GM18507 (cell line): ENCODE data around the gene GPRC6A.
"Not testable (repeated sequence)": the region's sequence is repeated elsewhere in the genome, so short reads cannot be mapped to it uniquely, and the experiment has no call there.

Experiments used
- DNase-seq: peaks from one replicate; pipeline ENCODE4 v3.0.0; 2011; ENCODE audit warnings: low read depth; ENCODE audit not compliant: insufficient read length; ENCODE audit errors: extremely low spot score
- FAIRE-seq: peaks from 2 replicates; lab custom pipeline; 2011; peaks lifted over from hg19 to GRCh38; lab: Jason Lieb, UNC

GPRC6A gene, protein sequence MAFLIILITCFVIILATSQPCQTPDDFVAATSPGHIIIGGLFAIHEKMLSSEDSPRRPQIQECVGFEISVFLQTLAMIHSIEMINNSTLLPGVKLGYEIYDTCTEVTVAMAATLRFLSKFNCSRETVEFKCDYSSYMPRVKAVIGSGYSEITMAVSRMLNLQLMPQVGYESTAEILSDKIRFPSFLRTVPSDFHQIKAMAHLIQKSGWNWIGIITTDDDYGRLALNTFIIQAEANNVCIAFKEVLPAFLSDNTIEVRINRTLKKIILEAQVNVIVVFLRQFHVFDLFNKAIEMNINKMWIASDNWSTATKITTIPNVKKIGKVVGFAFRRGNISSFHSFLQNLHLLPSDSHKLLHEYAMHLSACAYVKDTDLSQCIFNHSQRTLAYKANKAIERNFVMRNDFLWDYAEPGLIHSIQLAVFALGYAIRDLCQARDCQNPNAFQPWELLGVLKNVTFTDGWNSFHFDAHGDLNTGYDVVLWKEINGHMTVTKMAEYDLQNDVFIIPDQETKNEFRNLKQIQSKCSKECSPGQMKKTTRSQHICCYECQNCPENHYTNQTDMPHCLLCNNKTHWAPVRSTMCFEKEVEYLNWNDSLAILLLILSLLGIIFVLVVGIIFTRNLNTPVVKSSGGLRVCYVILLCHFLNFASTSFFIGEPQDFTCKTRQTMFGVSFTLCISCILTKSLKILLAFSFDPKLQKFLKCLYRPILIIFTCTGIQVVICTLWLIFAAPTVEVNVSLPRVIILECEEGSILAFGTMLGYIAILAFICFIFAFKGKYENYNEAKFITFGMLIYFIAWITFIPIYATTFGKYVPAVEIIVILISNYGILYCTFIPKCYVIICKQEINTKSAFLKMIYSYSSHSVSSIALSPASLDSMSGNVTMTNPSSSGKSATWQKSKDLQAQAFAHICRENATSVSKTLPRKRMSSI

GRCh38 chr6:116828983-116829382 is at the start of gene GPRC6A:
GPRC6A (minus strand) TSS chr6:116829083; CDS start chr6:116829013, 70 bp downstream.
- FAIRE-seq (no peak), DNase-seq (no peak)

GRCh38 chr6:116877743-116878142 is 48.9 kb upstream of the GPRC6A start:
- DNase-seq, result no peak
- no peak for FAIRE-seq

- FAIRE-seq (no peak), DNase-seq (no peak)
Measured at GRCh38 chr6:116876635-116877611, 48.0 kb upstream of the GPRC6A start, which contains the start of gene RFX6. RFX6 (plus strand) TSS chr6:116877242; CDS start chr6:116877276, 34 bp downstream.

- DNase-seq (no peak), FAIRE-seq (no peak)
Measured at GRCh38 chr6:116876107-116876506, 47.2 kb upstream of the GPRC6A start.

DNA sequence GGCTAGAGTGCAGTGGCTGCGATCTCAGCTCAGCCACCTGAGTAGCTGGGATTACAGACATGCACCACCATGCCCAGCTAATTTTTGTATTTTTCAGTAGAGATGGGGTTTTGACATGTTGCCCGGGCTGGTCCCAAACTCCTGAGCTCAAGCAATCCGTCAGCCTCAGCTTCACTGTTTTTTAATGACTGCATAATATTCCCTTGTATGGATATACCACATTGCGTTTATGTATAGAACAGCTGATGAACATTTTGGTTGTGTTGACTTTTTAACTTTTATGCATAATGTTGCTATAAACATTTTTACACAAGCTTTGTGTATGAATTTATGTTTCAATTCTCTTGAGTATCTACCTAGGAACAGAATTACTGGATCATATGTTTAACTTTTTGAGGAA is 43.9 kb upstream of the GPRC6A start:
- no peak for DNase-seq
- no peak for FAIRE-seq

- no peak for DNase-seq
- peak; percentile 56 for FAIRE-seq
Measured at GRCh38 chr6:116866281-116866871, 37.5 kb upstream of the GPRC6A start.

DNA sequence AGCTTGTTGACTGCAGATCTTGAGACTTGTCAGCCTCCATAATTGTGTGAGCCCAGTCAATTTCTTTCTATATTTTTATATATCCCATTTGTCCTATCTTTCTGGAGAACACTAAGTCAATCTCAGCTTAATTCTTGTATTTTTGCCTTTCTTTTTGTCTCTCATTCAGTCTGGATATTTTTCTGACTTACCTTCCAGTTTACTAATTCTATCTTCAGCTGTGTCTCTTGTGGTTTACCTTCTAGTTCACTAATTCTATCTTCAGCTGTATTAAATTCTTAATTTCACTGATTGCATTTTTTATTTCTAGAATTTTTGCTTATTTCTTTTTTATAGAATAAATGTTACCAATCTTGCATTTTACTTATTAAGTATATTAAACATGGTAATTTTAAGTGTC is 30.4 kb upstream of the GPRC6A start:
- DNase-seq (no peak), FAIRE-seq (no peak)

- FAIRE-seq (no peak), DNase-seq (no peak)
Measured at GRCh38 chr6:116858060-116858459, 29.2 kb upstream of the GPRC6A start.

DNA sequence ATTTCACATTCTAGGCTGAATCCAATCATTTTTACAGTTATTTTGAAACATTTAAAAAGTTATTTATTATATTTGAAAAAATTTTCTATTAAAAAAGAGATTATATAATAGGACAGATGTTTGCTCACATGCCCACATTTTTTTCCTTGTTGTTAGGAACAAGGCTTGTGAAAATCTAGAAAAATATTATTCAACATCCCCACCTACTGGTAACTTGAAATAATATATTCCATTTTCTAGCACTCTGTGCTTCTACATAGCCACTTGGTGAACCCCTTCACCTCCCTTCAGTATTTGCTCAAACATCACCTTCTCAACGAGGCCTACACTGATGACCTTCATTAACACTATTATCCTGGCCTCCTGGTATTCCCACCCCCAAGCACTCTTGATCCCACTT is 18.3 kb upstream of the GPRC6A start:
- DNase-seq, result no peak
- FAIRE-seq, result no peak

DNA sequence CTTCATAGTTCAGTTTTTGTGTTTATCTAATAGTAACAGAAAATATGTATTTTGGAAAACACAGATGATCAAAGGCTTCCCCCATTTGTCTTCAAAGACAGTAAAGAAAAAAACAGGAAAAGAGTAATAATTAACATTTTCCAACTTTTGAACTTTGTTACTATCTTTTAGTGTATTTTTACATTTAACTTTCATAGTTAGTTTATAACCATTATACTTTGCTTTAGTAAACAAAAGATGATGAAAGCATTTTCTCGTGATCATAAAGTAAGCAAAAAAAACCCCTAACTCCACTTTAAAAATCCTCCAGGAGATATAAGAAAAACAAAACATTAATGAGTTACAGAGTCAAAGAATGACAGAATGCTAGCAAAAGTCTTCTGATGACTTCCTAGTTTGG is 13.6 kb upstream of the GPRC6A start:
- no peak for FAIRE-seq
- DNase-seq, result no peak

DNA sequence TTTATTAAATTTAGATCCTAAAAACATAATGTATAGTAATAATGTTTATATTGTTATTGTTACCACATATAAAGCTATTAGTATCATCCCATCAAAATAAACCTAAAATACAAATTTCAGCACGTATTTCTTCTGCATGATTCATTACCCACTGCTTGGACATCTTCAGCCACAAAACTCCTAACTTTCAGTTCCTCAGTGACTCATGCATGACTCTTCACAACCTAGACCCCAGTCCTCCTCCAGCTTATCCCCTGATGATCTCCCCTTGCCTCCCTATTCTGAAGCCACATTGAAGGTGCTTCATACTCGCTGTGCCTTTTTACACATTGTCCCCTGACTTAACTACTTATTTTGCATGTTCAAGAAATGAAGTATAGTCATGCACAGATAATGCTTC is 11.2 kb upstream of the GPRC6A start:
- FAIRE-seq (no peak), DNase-seq (no peak)

DNA sequence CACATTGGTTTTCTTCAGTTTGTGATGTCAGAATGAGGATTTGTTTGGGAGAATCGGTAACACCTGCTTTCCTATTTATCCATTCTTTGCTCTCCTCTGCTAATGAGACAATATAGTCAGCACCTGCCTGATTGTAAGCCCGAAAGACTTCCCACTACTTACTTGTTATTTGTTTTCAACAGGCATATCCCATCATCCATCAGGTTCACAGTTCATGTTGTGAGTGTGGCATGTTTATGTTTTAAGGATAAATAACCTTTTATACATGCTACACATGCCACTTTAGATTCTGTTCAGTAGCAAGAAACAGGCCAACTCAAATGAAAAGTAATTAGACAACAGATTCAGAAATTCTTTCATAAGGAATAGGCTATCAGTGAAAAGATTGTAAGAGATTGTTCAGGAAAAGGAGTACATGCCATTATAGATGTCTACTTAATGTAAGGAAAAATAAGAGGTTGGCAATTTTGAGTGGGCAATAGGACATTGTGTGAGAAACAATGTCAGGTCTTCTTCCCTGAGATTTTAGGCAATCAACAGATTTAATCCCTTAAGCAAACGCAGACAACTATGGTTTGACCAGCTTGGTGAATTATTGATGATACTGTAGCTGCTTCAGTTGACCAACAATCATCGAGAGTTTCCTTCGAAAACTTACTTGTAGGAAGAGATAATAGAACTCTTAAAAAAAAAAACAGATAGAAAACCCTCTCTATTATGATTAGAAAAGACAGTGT is 7.9 kb upstream of the GPRC6A start:
- DNase-seq (no peak), FAIRE-seq (no peak)

GRCh38 chr6:116834526-116834925 is 5.6 kb upstream of the GPRC6A start:
- FAIRE-seq, DNase-seq: not testable (repeated sequence)

- no peak for DNase-seq
- no peak for FAIRE-seq
Measured at GRCh38 chr6:116827561-116828240, 1.2 kb downstream of the GPRC6A start.

GRCh38 chr6:116816336-116816735 is 12.5 kb downstream of the GPRC6A start:
- FAIRE-seq, DNase-seq: not testable (repeated sequence)

DNA sequence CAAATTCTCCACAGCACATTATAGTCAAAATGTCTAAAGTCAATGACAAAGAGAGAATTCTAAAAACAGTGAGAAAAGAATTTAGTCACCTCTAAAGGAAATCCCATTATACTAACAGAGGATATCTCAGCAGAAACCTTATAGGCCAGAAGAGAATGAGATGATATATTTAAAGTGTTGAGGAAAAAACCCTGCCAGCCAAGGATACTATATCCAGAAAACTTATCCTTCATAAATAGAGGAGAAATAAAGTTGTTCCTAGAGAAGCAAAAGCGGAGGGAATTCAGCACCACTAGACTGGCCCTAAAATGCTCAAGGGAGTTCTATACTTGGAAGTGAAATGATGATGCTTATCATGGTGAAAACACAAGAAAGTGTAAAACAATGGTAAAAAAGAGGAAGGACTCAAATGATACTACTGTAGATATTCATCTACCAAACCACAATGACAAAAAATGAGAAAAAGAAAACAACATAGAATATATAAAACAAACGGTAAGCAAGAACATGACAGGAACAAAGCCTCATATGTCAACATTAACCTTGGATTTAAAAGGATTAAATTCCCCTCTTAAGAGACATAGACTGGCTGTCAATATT is 16.7 kb downstream of the GPRC6A start:
- FAIRE-seq (no peak), DNase-seq (no peak)

DNA sequence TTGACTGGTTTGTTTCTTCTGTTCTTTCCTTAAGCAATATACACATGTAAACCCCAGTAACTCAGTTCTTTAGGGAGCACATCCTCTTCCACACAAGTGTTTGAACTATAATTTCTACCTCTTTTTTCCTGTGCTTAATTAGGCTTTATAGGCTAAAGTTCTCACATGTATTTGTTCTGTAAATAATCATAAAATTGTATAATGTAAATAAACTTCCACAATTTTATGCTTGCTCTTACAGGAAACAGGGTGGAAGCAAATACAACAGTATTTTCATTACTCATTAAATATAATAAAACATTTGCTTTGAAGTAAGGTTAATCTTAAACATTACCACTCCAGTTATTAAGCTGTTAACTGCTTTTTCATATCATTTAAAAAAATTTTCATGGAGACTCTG is 26.9 kb downstream of the GPRC6A start:
- no peak for FAIRE-seq
- DNase-seq, result no peak
